Measurements from ENCODE around the gene PAAF1. TPM values are rescaled to one million over a fixed set of nuclear protein-coding genes. Genes with fewer than 3 reads are reported as not detected.

PAAF1 gene
- total and polyA plus RNA-seq, 10 of the 15 experiments (the other 5 are each of a cell fraction or from before 2014, with no cell fraction given), result 13.7 to 70.6 (median 29.1) TPM

- BruUV-seq (replicated peaks), result no TSS peak
- DNase-seq (ENCODE audit: low read depth, low spot score), result no peak
- peak overlapping the region; percentile 17; the same call in 1 of the 2 replicates for H3K27ac ChIP-seq (ENCODE audit: control insufficient read depth, insufficient read depth)
- H3K27me3 ChIP-seq (replicated peaks in 1 of 2; ENCODE audit: control insufficient read depth in 2 of 2, insufficient read depth in 2 of 2, low read length in 1 of 2), result no peaks in the 10 kb centered on the region
- SMC1A ChIA-PET (ENCODE audit: uncharacterized antibody, unreplicated experiment), result interaction anchor here (0.7 kb wide), 1 partner anchor 9 kb away, joined by 3 read pairs; no protein-coding TSS in a partner anchor
- FAIRE-seq, result no peak
- CTCF ChIA-PET, result no interaction called here
- H2AFZ ChIP-seq (ENCODE audit: control insufficient read depth, low read depth, low read length), result no peak overlapping the region
- ATAC-seq, result no peak
- in situ Hi-C loops (cut with MboI), result no loop called here
- H3K4me3 ChIP-seq, result peak overlapping the region; percentile 94
- intact Hi-C loops (cut with micrococcal nuclease; ENCODE audit: unreplicated experiment), result no loop called here
- no peaks in the 10 kb centered on the region for H3K9me3 ChIP-seq (replicated peaks; ENCODE audit: control insufficient read depth, insufficient read depth, low read length)
- TF ChIP-seq LARP7 (IDR thresholded peaks at IDR 0.05), result no peak
- no peak for TF ChIP-seq FOS (IDR thresholded peaks at IDR 0.05; ENCODE audit: borderline replicate concordance, extremely low read depth, insufficient read length)
- TF ChIP-seq ASH2L (IDR thresholded peaks at IDR 0.05; ENCODE audit: borderline replicate concordance, low read depth), result no peak
- TF ChIP-seq RB1 (IDR thresholded peaks at IDR 0.05; ENCODE audit: borderline replicate concordance), result no peak
- TF ChIP-seq NBN (IDR thresholded peaks at IDR 0.05), result no peak
- no peak for TF ChIP-seq MYC (IDR thresholded peaks at IDR 0.05; ENCODE audit: insufficient read depth, insufficient read length, insufficient replicate concordance, low read length, severe bottlenecking)
- 50% methylated on average over 1 of the region's 1 CpG for WGBS (ENCODE audit: insufficient coverage, insufficient replicate concordance, low lambda C conversion rate, missing lambda C conversion rate)
- H3K4me1 ChIP-seq (ENCODE audit: control insufficient read depth, insufficient read depth, low read length), result no peaks in the 10 kb centered on the region
- RAD21 ChIA-PET (ENCODE audit: unreplicated experiment), result no interaction called here
- POLR2A ChIA-PET, result interaction anchor here (0.7 to 1.2 kb wide), 2 partner anchors 96 to 169 kb away, joined by 3 to 4 read pairs; no protein-coding TSS in a partner anchor
- peaks cover 3 to 5% of the 10 kb centered on the region in 2 experiments for H3K36me3 ChIP-seq (ENCODE audit: control insufficient read depth in 2 of 2, insufficient read depth in 2 of 2, low read length in 1 of 2)
- peak overlapping the region; percentile 97 for H3K9ac ChIP-seq (ENCODE audit: control insufficient read depth, insufficient read depth, low read length)
- H3K79me2 ChIP-seq (ENCODE audit: control insufficient read depth, insufficient read depth, low read length), result peaks cover 43% of the 10 kb centered on the region
- H3K4me2 ChIP-seq (ENCODE audit: control insufficient read depth, insufficient read depth), result peak overlapping the region; percentile 55
- H4K20me1 ChIP-seq (ENCODE audit: control insufficient read depth, insufficient read depth), result no peaks in the 10 kb centered on the region
These were observed 1.4 kb upstream of the PAAF1 start for GRCh38 chr11:73875380-73875779.

GRCh38 chr11:73875840-73876239 lies 959 bp upstream of the PAAF1 start:
- peaks cover 43% of the 10 kb centered on the region for H3K79me2 ChIP-seq (ENCODE audit: control insufficient read depth, insufficient read depth, low read length)
- H3K4me1 ChIP-seq (ENCODE audit: control insufficient read depth, insufficient read depth, low read length), result no peaks in the 10 kb centered on the region
- DNase-seq (ENCODE audit: low read depth, low spot score) (no peak), ATAC-seq (peak; percentile 18), FAIRE-seq (no peak)
- peak overlapping the region; percentile 94 for H3K27ac ChIP-seq (ENCODE audit: control insufficient read depth, insufficient read depth)
- peak overlapping the region; percentile 97 for H3K9ac ChIP-seq (ENCODE audit: control insufficient read depth, insufficient read depth, low read length)
- TSS peak; percentile 83 for BruUV-seq (replicated peaks)
- peak overlapping the region; percentile 55 for H3K4me2 ChIP-seq (ENCODE audit: control insufficient read depth, insufficient read depth)
- no peaks in the 10 kb centered on the region for H4K20me1 ChIP-seq (ENCODE audit: control insufficient read depth, insufficient read depth)
- CTCF ChIA-PET, result no interaction called here
- RAD21 ChIA-PET (ENCODE audit: unreplicated experiment), result no interaction called here
- intact Hi-C loops (cut with micrococcal nuclease; ENCODE audit: unreplicated experiment) (no loop called here), in situ Hi-C loops (cut with MboI) (no loop called here)
- no peaks in the 10 kb centered on the region for H3K9me3 ChIP-seq (replicated peaks; ENCODE audit: control insufficient read depth, insufficient read depth, low read length)
- 0% methylated on average over 7 of the region's 8 CpGs for WGBS (ENCODE audit: insufficient coverage, insufficient replicate concordance, low lambda C conversion rate, missing lambda C conversion rate)
- no peaks in the 10 kb centered on the region for H3K27me3 ChIP-seq (replicated peaks in 1 of 2; ENCODE audit: control insufficient read depth in 2 of 2, insufficient read depth in 2 of 2, low read length in 1 of 2)
- peak overlapping the region; percentile 94 for H3K4me3 ChIP-seq
- SMC1A ChIA-PET (ENCODE audit: uncharacterized antibody, unreplicated experiment), result interaction anchor here (0.7 kb wide), 1 partner anchor 9 kb away, joined by 3 read pairs; no protein-coding TSS in a partner anchor
- peaks cover 3 to 5% of the 10 kb centered on the region in 2 experiments for H3K36me3 ChIP-seq (ENCODE audit: control insufficient read depth in 2 of 2, insufficient read depth in 2 of 2, low read length in 1 of 2)
- POLR2A ChIA-PET, result interaction anchor here (1.2 kb wide), 1 partner anchor 96 kb away, joined by 3 read pairs; no protein-coding TSS in a partner anchor
- H2AFZ ChIP-seq (ENCODE audit: control insufficient read depth, low read depth, low read length), result no peak overlapping the region
- TF ChIP-seq RBBP5 (conservative IDR thresholded peaks at IDR 0.05) (no peak), MLLT1 (IDR thresholded peaks at IDR 0.05) (0 out of 2 replicates have a peak, but pooled peaks have one; percentile 20), ATF2 (IDR thresholded peaks at IDR 0.05; ENCODE audit: low read length) (no peak), CEBPZ (IDR thresholded peaks at IDR 0.05; ENCODE audit: low read depth, low read length) (no peak), NFYB (IDR thresholded peaks at IDR 0.05; ENCODE audit: insufficient read depth, low read depth, low read length) (no peak), DPF2 (IDR thresholded peaks at IDR 0.05) (no peak)
